GM18498 (cell line): ENCODE measurements around the gene ADAM19.

Experiments
- ATAC-seq: cut with Tn5 transposase; IDR thresholded peaks from one replicate; pipeline ENCODE4 v1.9.1; 2021; ENCODE audit warnings: mild to moderate bottlenecking, moderate library complexity; ENCODE audit not compliant: unreplicated experiment

Gene ADAM19

GRCh38 chr5:157596487-157596886, 20.9 kb upstream of the ADAM19 start:
- peak; percentile 83 for ATAC-seq

- ATAC-seq = no peak
These were observed 19.3 kb upstream of the ADAM19 start for GRCh38 chr5:157594675-157595459.

- ATAC-seq = no peak
These were observed 18.7 kb upstream of the ADAM19 start for GRCh38 chr5:157594257-157594656.

GRCh38 chr5:157593052-157593757, 17.6 kb upstream of the ADAM19 start:
- no peak for ATAC-seq

GRCh38 chr5:157592594-157592993, 17.0 kb upstream of the ADAM19 start:
- ATAC-seq = no peak

- no peak for ATAC-seq
These were observed 14.9 kb upstream of the ADAM19 start for GRCh38 chr5:157590478-157590877.

GRCh38 chr5:157584628-157585027, 9.1 kb upstream of the ADAM19 start:
- ATAC-seq = no peak

- ATAC-seq = peak; percentile 58
These were observed 7.4 kb upstream of the ADAM19 start for GRCh38 chr5:157582731-157583620.

GRCh38 chr5:157581901-157582300, 6.3 kb upstream of the ADAM19 start:
- no peak for ATAC-seq

- no peak for ATAC-seq
These were observed 2.7 kb upstream of the ADAM19 start for GRCh38 chr5:157578079-157578780.

- no peak for ATAC-seq
These were observed 1.1 kb upstream of the ADAM19 start for GRCh38 chr5:157576678-157577077.

- ATAC-seq = peak; percentile 1
These were observed 857 bp downstream of the ADAM19 start for GRCh38 chr5:157574456-157575380.

- ATAC-seq = peak; percentile 87
These were observed 4.2 kb downstream of the ADAM19 start for GRCh38 chr5:157571357-157571827.

GRCh38 chr5:157570531-157571200, 4.9 kb downstream of the ADAM19 start:
- ATAC-seq = no peak

- ATAC-seq = no peak
These were observed 6.9 kb downstream of the ADAM19 start for GRCh38 chr5:157568720-157569119.

GRCh38 chr5:157568222-157568621, 7.4 kb downstream of the ADAM19 start:
- no peak for ATAC-seq

GRCh38 chr5:157566902-157567489, 8.6 kb downstream of the ADAM19 start:
- no peak for ATAC-seq

- no peak for ATAC-seq
These were observed 11.5 kb downstream of the ADAM19 start for GRCh38 chr5:157563929-157564716.
